VCaP (cell line): ENCODE measurements around the gene CD300A.
"Not testable (repeated sequence)": the region's sequence is repeated elsewhere in the genome, so short reads cannot be mapped to it uniquely, and the experiment has no call there.

Experiments
- H3K27ac ChIP-seq: fragments of 450-650 bp; 2 replicates; pipeline ENCODE4 v1.5.1; 2017
- CTCF ChIP-seq: fragments of 450-650 bp; conservative IDR thresholded peaks from 2 replicates; pipeline ENCODE4 v1.5.1; 2017; ENCODE audit warnings: mild to moderate bottlenecking, moderate library complexity

Gene CD300A

GRCh38 chr17:74485022-74485743, 18.7 kb downstream of the CD300A start:
- no peak overlapping the region for H3K27ac ChIP-seq
- TF ChIP-seq CTCF, result no peak

GRCh38 chr17:74485841-74486240, 19.4 kb downstream of the CD300A start:
- H3K27ac ChIP-seq, result no peak overlapping the region
- no peak for TF ChIP-seq CTCF

DNA sequence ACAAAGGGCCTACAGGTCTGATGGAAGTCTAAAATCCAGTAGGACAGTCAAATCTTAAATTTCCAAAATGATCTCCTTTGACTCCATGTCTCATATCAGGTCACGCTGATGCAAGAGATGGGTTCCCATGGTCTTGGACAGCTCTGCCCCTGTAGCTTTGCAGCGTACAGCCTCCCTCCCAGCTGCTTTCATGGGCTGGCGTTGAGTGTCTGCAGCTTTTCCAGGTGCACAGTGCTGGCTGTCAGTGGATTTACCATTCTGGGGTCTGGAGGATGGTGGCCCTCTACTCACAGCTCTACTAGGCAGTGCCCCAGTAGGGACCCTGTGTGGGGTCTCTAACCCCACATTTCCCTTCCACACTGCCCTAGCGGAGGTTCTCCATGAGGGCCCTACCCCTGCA, 21.8 kb downstream of the CD300A start:
- H3K27ac ChIP-seq, result not testable (repeated sequence)

DNA sequence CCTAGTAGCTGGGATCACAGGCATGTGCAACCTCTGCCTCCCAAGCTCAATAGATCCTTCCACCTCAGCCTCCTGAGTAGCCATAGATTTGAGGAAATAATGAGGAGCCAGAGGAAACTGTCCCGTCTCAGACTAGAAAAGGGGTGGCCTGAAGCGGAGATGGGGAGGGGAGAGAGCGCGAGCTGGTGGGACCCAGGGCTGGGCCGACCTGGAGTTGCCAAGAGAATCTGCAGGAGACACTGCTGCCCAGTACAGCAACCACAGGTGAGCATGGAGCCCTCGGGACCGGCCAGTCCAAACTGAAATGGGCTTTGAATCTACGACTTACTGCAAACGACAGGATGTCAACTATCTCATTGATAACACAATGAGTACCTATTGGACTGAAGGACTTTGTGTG, 24.3 kb downstream of the CD300A start:
- no peak overlapping the region for H3K27ac ChIP-seq
- no peak for TF ChIP-seq CTCF

- no peak for TF ChIP-seq CTCF
- H3K27ac ChIP-seq, result no peak overlapping the region
Observed at GRCh38 chr17:74491626-74492025, 25.2 kb downstream of the CD300A start.

DNA sequence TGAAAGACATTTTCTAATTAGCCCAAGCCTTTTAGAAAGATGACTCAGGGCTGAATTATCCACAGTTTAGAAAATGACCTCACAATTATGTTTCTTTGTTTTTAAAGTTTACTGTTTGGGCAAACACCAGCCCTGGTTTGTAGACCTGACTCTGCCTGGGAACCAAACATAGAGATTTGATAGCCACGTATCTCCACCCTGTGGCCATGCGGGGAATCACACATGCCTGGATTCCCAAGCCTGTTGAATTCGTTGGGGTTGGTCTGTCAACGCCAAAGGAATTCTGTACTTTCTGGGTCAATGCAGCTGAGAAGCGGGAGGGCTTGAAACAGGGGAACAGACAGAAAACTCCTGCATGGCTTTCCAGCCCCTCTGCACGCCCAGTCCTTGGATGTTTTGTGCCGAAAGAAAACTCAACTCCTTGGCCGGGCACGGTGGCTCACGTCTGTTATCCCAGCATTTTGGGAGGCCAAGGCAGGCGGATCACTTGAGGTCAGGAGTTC, 26.9 kb downstream of the CD300A start:
- H3K27ac ChIP-seq, result no peak overlapping the region
- TF ChIP-seq CTCF, result peak; percentile 88

- TF ChIP-seq CTCF, result no peak
- no peak overlapping the region for H3K27ac ChIP-seq
Observed at GRCh38 chr17:74497471-74497870, 31.0 kb downstream of the CD300A start.

- TF ChIP-seq CTCF, result no peak
- H3K27ac ChIP-seq, result no peak overlapping the region
Observed at GRCh38 chr17:74499992-74500391, 33.6 kb downstream of the CD300A start.
